K562 (cell line): ENCODE measurements around the gene TACC3. TPM values are rescaled to one million over a fixed set of nuclear protein-coding genes. Genes with fewer than 3 reads are reported as not detected.
A peak's percentile ranks its signal among the peaks of the same experiment; 100 is the strongest.

Experiments
- CHD1 ChIP-seq: fragments of 200-600 bp; sonication (generic); IDR thresholded peaks from one replicate; pipeline ENCODE4 v1.6.1; 2012; ENCODE audit warnings: mild to moderate bottlenecking, moderate library complexity, low read length, inconsistent platforms
- CREBBP ChIP-seq: IDR thresholded peaks from one replicate; pipeline ENCODE4 v1.6.1; 2012; ENCODE audit warnings: low read depth, mild to moderate bottlenecking, control low read depth, inconsistent platforms, low read length
- ELF4 ChIP-seq: fragments of 450-650 bp; formaldehyde crosslinking; IDR thresholded peaks from 2 replicates; pipeline ENCODE4 v1.4.0; 2022; ENCODE audit warnings: missing genetic modification characterization
- EP400 ChIP-seq: fragments of 450-650 bp; IDR thresholded peaks from 2 replicates; pipeline ENCODE4 v1.6.1; 2017; ENCODE audit warnings: antibody characterized with exemption, mild to moderate bottlenecking, moderate library complexity
- ETV5 ChIP-seq: sonication (generic); formaldehyde crosslinking; IDR thresholded peaks from 2 replicates; pipeline ENCODE4 v1.4.0; 2020; ENCODE audit warnings: low read depth, mild to moderate bottlenecking, missing genetic modification reagents
- KDM5B ChIP-seq: fragments of 200-600 bp; sonication (generic); IDR thresholded peaks from 2 replicates; pipeline ENCODE4 v1.6.1; 2012; ENCODE audit warnings: low read depth, mild to moderate bottlenecking, moderate library complexity, low read length, control low read depth, inconsistent platforms; ENCODE audit not compliant: insufficient replicate concordance
- MBD1 ChIP-seq: fragments of 250-450 bp; sonication (Bioruptor Pico); IDR thresholded peaks from 2 replicates; pipeline ENCODE4 v1.8.0; 2022; ENCODE audit warnings: inconsistent platforms
- NFE2 ChIP-seq: IDR thresholded peaks from 2 replicates; pipeline ENCODE4 v1.6.1; 2014; ENCODE audit warnings: antibody characterized with exemption, low read depth
- NONO ChIP-seq, 2 experiments: fragments of 200-400 bp in 1 of 2; fragments of 450-650 bp in 1 of 2; formaldehyde crosslinking in 1 of 2; IDR thresholded peaks; 2 replicates each; pipeline ENCODE4 v1.6.1; 2017; ENCODE audit warnings: low read depth in 2 of 2, mild to moderate bottlenecking in 2 of 2, moderate library complexity in 2 of 2, low read length in 1 of 2
- PHTF2 ChIP-seq: fragments of 250-450 bp; sonication (Bioruptor Pico); IDR thresholded peaks from 2 replicates; pipeline ENCODE4 v1.5.0; 2021; ENCODE audit warnings: mild to moderate bottlenecking
- PRPF4 ChIP-seq: fragments of 200-400 bp; formaldehyde crosslinking; IDR thresholded peaks from one replicate; pipeline ENCODE4 v1.6.1; 2017; ENCODE audit warnings: low read length, low read depth, mild to moderate bottlenecking; ENCODE audit not compliant: insufficient read depth, poor library complexity, severe bottlenecking
- ZBTB9 ChIP-seq: fragments of 450-650 bp; formaldehyde crosslinking; IDR thresholded peaks from 2 replicates; pipeline ENCODE4 v1.4.0; 2020; ENCODE audit warnings: mild to moderate bottlenecking, moderate library complexity
- ZFP91 ChIP-seq: sonication (generic); formaldehyde crosslinking; IDR thresholded peaks from 2 replicates; pipeline ENCODE4 v1.8.0; 2022; ENCODE audit warnings: mild to moderate bottlenecking, missing genetic modification reagents
- ZNF282 ChIP-seq: sonication (generic); formaldehyde crosslinking; IDR thresholded peaks from 2 replicates; pipeline ENCODE4 v1.8.1; 2023; ENCODE audit warnings: missing genetic modification reagents
- polyA plus RNA-seq, 8 experiments: library from polyadenylated mRNA; depleted of rRNA in 4 of 8; stranded (reverse) in 5 of 8; unstranded in 3 of 8; fragments of >200 nt; fragmentation: Nextera tagmentation in 2 of 8; fragmentation: Illumina TruSeq in 1 of 8; extraction: Ambion mirVana in 2 of 8; extraction: Trizol in 1 of 8; gene quantifications; 2 replicates each; pipeline versions ENCODE4 v1.2.1 to v1.2.3, GENCODE V29; 2011 to 2014; ENCODE audit warnings: inconsistent platforms in 1 of 8, missing spikeins in 1 of 8
- total RNA-seq, 7 experiments: library from RNA; depleted of rRNA in 6 of 7; stranded (reverse); fragments of >200 nt in 6 of 7; fragmentation: Illumina TruSeq in 2 of 7; extraction: Trizol in 2 of 7; gene quantifications; 2 replicates each; pipeline versions ENCODE4 v1.2.1 to v1.2.3, GENCODE V29; 2011 to 2021; ENCODE audit warnings: low replicate concordance in 1 of 7
- TF ChIP-seq, protein P1 (sequence below): sonication (generic); formaldehyde crosslinking; IDR thresholded peaks from 2 replicates; pipeline ENCODE4 v1.8.0; 2023; ENCODE audit warnings: mild to moderate bottlenecking, missing genetic modification reagents

Gene TACC3
- total and polyA plus RNA-seq, 9 of the 15 experiments (the other 6 are each of a cell fraction or from before 2014, with no cell fraction given) = 1.9 to 122 (median 55.6) TPM

- TF ChIP-seq MBD1 = no peak
- TF ChIP-seq NFE2 = no peak
- TF ChIP-seq PHTF2 (CRISPR knock-in tag) = no peak
- TF ChIP-seq ZBTB9 = no peak
- TF ChIP-seq ELF4 (CRISPR knock-in tag) = no peak
- TF ChIP-seq NONO (IDR thresholded peaks at IDR 0.05; ENCODE audit: low read depth in 2 of 2, low read length in 1 of 2) = peak in 1 of 2 experiments; percentile 88; a peak in 2 of 4 replicates
- TF ChIP-seq, protein P1, sequence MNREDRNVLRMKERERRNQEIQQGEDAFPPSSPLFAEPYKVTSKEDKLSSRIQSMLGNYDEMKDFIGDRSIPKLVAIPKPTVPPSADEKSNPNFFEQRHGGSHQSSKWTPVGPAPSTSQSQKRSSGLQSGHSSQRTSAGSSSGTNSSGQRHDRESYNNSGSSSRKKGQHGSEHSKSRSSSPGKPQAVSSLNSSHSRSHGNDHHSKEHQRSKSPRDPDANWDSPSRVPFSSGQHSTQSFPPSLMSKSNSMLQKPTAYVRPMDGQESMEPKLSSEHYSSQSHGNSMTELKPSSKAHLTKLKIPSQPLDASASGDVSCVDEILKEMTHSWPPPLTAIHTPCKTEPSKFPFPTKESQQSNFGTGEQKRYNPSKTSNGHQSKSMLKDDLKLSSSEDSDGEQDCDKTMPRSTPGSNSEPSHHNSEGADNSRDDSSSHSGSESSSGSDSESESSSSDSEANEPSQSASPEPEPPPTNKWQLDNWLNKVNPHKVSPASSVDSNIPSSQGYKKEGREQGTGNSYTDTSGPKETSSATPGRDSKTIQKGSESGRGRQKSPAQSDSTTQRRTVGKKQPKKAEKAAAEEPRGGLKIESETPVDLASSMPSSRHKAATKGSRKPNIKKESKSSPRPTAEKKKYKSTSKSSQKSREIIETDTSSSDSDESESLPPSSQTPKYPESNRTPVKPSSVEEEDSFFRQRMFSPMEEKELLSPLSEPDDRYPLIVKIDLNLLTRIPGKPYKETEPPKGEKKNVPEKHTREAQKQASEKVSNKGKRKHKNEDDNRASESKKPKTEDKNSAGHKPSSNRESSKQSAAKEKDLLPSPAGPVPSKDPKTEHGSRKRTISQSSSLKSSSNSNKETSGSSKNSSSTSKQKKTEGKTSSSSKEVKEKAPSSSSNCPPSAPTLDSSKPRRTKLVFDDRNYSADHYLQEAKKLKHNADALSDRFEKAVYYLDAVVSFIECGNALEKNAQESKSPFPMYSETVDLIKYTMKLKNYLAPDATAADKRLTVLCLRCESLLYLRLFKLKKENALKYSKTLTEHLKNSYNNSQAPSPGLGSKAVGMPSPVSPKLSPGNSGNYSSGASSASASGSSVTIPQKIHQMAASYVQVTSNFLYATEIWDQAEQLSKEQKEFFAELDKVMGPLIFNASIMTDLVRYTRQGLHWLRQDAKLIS (CRISPR knock-in tag) = 0 out of 2 replicates have a peak, but pooled peaks have one; percentile 34
- TF ChIP-seq EP400 = peak; percentile 62; the same call in 1 of the 2 replicates
- no peak for TF ChIP-seq ZFP91 (CRISPR knock-in tag)
- no peak; the same call in 1 of the 2 replicates for TF ChIP-seq ZNF282 (CRISPR knock-in tag)
- peak; percentile 80 for TF ChIP-seq KDM5B
- 0 out of 2 replicates have a peak, but pooled peaks have one; percentile 16 for TF ChIP-seq ETV5
- no peak for TF ChIP-seq CREBBP
- TF ChIP-seq CHD1 = peak; percentile 88
- peak; percentile 43 for TF ChIP-seq PRPF4
Observed at GRCh38 chr4:1711571-1712215, 9.6 kb upstream of the TACC3 start (continued).
